Stimulated activated CD4-positive, alpha-beta T cell treated with anti-CD3 and anti-CD28 coated beads, TNF-alpha, amount 100 ng/mL, for 48 hours (primary cell): ENCODE data around the gene TNFAIP3.
A peak's percentile ranks its signal among the peaks of the same experiment; 100 is the strongest.

Experiments used
- DNase-seq, 3 donors: peaks; one replicate each; pipeline ENCODE4 v3.0.0-alpha.2; 2020; ENCODE audit warnings: low read depth in 3 of 3

The TNFAIP3 gene

GRCh38 chr6:137863091-137863797 is 3.8 kb upstream of the TNFAIP3 start:
- DNase-seq, result no peak

GRCh38 chr6:137864812-137865508 is 2.1 kb upstream of the TNFAIP3 start:
- no peak for DNase-seq

- DNase-seq, result peak in 1 of 3 donors; percentile 68
These were observed 702 bp upstream of the TNFAIP3 start for GRCh38 chr6:137866200-137866913.

- no peak for DNase-seq
These were observed 838 bp downstream of the TNFAIP3 start for GRCh38 chr6:137867685-137868509.

- DNase-seq, result no peak
These were observed 1.9 kb downstream of the TNFAIP3 start for GRCh38 chr6:137868721-137869548.

- DNase-seq, result no peak
These were observed 2.7 kb downstream of the TNFAIP3 start for GRCh38 chr6:137869549-137870307.

GRCh38 chr6:137870308-137870644 is 3.2 kb downstream of the TNFAIP3 start:
- DNase-seq, result no peak

- peak in 1 of 3 donors; percentile 27 for DNase-seq
These were observed 3.7 kb downstream of the TNFAIP3 start for GRCh38 chr6:137870744-137871247.

- no peak for DNase-seq
These were observed 4.2 kb downstream of the TNFAIP3 start for GRCh38 chr6:137871291-137871690.

GRCh38 chr6:137871831-137872454 is 4.9 kb downstream of the TNFAIP3 start:
- DNase-seq, result no peak

- DNase-seq, result no peak
These were observed 5.6 kb downstream of the TNFAIP3 start for GRCh38 chr6:137872581-137873115.

- peak; percentile 71 to 84 (median 82) for DNase-seq
These were observed 6.3 kb downstream of the TNFAIP3 start for GRCh38 chr6:137873273-137873762.

- DNase-seq, result no peak
These were observed 7.4 kb downstream of the TNFAIP3 start for GRCh38 chr6:137874204-137875057.

GRCh38 chr6:137875058-137875520 is 8.0 kb downstream of the TNFAIP3 start:
- DNase-seq, result no peak

GRCh38 chr6:137875606-137876005 is 8.5 kb downstream of the TNFAIP3 start:
- no peak for DNase-seq

GRCh38 chr6:137876547-137876946 is 9.5 kb downstream of the TNFAIP3 start:
- DNase-seq, result no peak

- no peak for DNase-seq
These were observed 10.1 kb downstream of the TNFAIP3 start for GRCh38 chr6:137877113-137877512.

GRCh38 chr6:137877606-137878005 is 10.5 kb downstream of the TNFAIP3 start:
- DNase-seq, result no peak
